ENCODE measurements around the gene KCNK5. TPM values are rescaled to one million over a fixed set of nuclear protein-coding genes. Genes with fewer than 3 reads are reported as not detected.

KCNK5 gene
- total RNA-seq, 1 donor from 2014 or later, result not detected

DNA sequence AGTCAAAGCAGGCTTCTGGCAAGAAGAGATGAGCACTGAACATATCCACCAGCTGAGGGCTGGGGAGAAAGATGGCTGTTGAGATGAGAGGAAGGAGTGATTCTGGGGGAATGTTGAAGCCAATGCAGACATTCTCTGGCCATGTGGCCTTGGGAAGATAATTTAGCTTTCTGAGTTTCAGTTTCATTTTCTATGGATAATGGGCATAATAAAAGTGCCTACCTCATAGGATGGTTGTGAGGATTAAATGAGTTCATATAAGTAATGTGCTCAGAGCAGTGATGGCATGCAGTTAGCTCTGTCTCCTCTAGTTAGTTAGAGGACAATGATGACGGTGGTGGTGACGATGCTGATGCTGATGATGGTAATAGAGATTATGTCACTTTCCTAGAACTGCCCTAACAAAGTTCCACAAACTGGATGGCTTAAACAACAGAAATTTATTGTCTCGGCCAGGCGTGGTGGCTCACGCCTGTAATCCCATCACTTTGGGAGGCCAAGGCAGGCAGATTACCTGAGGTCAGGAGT, 18.5 kb upstream of the KCNK5 start:
- TF ChIP-seq, protein P1, sequence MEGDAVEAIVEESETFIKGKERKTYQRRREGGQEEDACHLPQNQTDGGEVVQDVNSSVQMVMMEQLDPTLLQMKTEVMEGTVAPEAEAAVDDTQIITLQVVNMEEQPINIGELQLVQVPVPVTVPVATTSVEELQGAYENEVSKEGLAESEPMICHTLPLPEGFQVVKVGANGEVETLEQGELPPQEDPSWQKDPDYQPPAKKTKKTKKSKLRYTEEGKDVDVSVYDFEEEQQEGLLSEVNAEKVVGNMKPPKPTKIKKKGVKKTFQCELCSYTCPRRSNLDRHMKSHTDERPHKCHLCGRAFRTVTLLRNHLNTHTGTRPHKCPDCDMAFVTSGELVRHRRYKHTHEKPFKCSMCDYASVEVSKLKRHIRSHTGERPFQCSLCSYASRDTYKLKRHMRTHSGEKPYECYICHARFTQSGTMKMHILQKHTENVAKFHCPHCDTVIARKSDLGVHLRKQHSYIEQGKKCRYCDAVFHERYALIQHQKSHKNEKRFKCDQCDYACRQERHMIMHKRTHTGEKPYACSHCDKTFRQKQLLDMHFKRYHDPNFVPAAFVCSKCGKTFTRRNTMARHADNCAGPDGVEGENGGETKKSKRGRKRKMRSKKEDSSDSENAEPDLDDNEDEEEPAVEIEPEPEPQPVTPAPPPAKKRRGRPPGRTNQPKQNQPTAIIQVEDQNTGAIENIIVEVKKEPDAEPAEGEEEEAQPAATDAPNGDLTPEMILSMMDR (IDR thresholded peaks at IDR 0.05), result no peak
- H3K36me3 Mint-ChIP-seq (ENCODE audit: unreplicated experiment), result no peaks in the 10 kb centered on the region
- no peak overlapping the region for H3K27ac Mint-ChIP-seq (ENCODE audit: unreplicated experiment)

DNA sequence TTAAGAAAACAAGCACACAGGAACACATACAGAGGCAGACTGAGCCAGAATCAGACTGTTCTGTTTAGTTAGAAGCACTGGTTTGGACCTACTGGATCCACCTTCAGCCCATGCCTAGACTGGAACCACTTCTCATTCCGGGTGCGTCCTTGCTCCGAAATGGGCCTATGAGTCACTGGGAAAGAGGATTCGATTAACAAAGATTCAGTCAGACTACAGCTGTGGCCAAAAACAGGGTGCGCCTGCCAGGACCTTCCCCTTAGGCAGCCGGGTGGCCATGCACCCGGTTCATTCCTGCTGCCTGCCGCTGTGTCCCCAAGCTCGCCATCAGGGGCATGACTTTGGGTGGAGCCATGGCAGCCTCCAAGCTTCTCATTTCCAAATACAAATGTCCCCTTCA, 14.5 kb upstream of the KCNK5 start:
- DNase-seq (ENCODE audit: extremely low spot score, unreplicated experiment), result no peak
- TF ChIP-seq, protein P1 (IDR thresholded peaks at IDR 0.05), result no peak
- no peaks in the 10 kb centered on the region for H3K9me3 Mint-ChIP-seq (ENCODE audit: unreplicated experiment)
- H3K4me3 Mint-ChIP-seq (ENCODE audit: unreplicated experiment), result no peak overlapping the region
- H3K4me1 Mint-ChIP-seq (ENCODE audit: unreplicated experiment), result no peaks in the 10 kb centered on the region
- no peak overlapping the region for H3K27ac Mint-ChIP-seq (ENCODE audit: unreplicated experiment)
- H3K36me3 Mint-ChIP-seq (ENCODE audit: unreplicated experiment), result no peaks in the 10 kb centered on the region
- H3K27me3 Mint-ChIP-seq (ENCODE audit: unreplicated experiment), result no peaks in the 10 kb centered on the region

More for the DNA sequence above, 18.5 kb upstream of the KCNK5 start:
- H3K27me3 Mint-ChIP-seq (ENCODE audit: unreplicated experiment), result peaks cover 10% of the 10 kb centered on the region
- H3K9me3 Mint-ChIP-seq (ENCODE audit: unreplicated experiment), result no peaks in the 10 kb centered on the region
- no peak overlapping the region for H3K4me3 Mint-ChIP-seq (ENCODE audit: unreplicated experiment)
- H3K4me1 Mint-ChIP-seq (ENCODE audit: unreplicated experiment), result no peaks in the 10 kb centered on the region
- no peak for DNase-seq (ENCODE audit: extremely low spot score, unreplicated experiment)

DNA sequence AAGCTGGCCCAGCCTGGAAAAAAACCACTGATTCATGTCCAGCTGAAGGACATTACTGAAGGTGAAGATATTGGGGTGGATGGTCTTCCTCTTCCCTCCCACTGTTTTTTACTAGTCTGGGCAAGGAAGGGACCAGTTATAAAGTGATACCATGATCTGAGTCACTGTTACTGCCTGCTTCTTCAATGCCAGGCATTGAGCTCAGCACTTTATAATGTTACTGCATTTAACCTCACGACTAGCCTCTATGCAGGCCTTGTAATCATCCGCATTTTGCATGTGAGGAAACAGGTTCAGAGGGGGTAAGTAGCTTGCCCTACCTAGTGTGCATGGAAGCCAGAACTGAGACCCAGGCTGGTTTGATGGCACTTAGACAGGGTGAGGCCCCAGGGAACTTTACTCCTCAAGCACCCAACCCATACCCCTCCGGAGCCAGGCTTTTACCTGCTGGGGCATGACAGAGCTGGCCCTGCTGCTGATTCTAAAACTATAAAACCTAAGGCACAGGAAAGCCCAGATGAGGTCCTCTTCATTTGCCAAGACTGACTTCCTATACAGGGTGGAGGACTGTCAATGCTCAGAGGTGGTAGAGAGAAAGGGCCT, 11.0 kb upstream of the KCNK5 start:
- Mint-ChIP-seq H3K9me3 (ENCODE audit: unreplicated experiment) (no peaks in the 10 kb centered on the region), H3K27ac (ENCODE audit: unreplicated experiment) (no peak overlapping the region)

DNA sequence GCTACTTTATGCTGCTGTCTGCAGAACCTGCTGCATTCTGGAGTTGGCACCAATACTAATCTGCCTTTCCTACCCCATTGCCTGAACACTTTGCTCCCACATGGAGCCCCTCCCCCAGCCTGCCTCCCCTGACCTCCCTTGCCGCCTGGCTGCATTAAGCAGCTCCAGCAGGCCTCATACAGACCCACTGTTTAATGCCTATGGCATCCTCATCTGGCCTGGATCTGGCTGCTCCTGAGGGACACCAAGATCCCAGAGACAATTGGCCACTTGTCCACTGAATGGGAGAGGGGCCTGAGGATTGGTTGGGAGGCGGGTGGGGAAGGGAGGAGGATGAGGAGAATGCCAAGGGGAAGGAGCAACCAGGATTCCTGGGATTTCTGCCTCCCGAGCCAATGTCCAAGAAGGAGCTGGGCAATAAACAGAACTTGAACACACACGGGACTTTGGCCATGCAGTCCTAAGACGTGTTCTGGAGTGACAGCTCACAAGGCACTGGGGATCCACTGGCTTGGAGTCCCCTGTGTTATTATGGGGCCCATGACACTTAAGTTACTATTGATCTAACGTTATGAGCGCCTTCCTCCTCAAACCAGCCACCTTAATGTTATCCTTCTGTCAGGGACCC, 10.4 kb upstream of the KCNK5 start:
- TF ChIP-seq, protein P1 (IDR thresholded peaks at IDR 0.05), result no peak
- Mint-ChIP-seq H3K27ac (ENCODE audit: unreplicated experiment) (no peak overlapping the region), H3K27me3 (ENCODE audit: unreplicated experiment) (peaks cover 4% of the 10 kb centered on the region), H3K9me3 (ENCODE audit: unreplicated experiment) (no peaks in the 10 kb centered on the region), H3K4me1 (ENCODE audit: unreplicated experiment) (no peaks in the 10 kb centered on the region), H3K4me3 (ENCODE audit: unreplicated experiment) (no peak overlapping the region), H3K36me3 (ENCODE audit: unreplicated experiment) (no peaks in the 10 kb centered on the region)
- no peak for DNase-seq (ENCODE audit: extremely low spot score, unreplicated experiment)

More for the DNA sequence above, 11.0 kb upstream of the KCNK5 start:
- no peak overlapping the region for H3K4me3 Mint-ChIP-seq (ENCODE audit: unreplicated experiment)
- H3K4me1 Mint-ChIP-seq (ENCODE audit: unreplicated experiment), result no peaks in the 10 kb centered on the region
- no peak for DNase-seq (ENCODE audit: extremely low spot score, unreplicated experiment)
- no peaks in the 10 kb centered on the region for H3K36me3 Mint-ChIP-seq (ENCODE audit: unreplicated experiment)
- TF ChIP-seq, protein P1 (IDR thresholded peaks at IDR 0.05), result no peak
- H3K27me3 Mint-ChIP-seq (ENCODE audit: unreplicated experiment), result peaks cover 4% of the 10 kb centered on the region

DNA sequence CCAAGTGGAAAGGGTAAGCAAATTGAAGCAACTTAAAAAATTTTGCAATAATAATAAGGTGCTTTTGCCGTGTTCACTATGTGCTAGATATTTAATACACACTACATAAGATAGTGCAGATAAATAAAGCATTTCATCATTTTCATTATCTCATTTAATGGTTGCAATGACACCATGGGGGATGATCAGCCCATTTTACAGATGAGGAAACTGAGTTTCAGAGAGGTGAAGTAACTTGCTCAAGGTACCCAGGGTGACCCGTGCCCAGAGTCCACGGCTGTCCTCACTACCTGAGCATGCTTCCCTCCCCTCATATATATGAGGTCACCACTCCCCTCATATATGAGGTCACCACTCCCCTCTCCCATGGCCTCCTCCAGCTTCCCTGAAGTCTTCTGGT, 7.5 kb upstream of the KCNK5 start:
- no peak for DNase-seq (ENCODE audit: extremely low spot score, unreplicated experiment)
- TF ChIP-seq, protein P1 (IDR thresholded peaks at IDR 0.05), result no peak
- Mint-ChIP-seq H3K4me3 (ENCODE audit: unreplicated experiment) (no peak overlapping the region), H3K36me3 (ENCODE audit: unreplicated experiment) (no peaks in the 10 kb centered on the region), H3K9me3 (ENCODE audit: unreplicated experiment) (no peaks in the 10 kb centered on the region), H3K27ac (ENCODE audit: unreplicated experiment) (no peak overlapping the region), H3K4me1 (ENCODE audit: unreplicated experiment) (no peaks in the 10 kb centered on the region), H3K27me3 (ENCODE audit: unreplicated experiment) (peaks cover 5% of the 10 kb centered on the region)

All from osteocyte (in vitro differentiated cells).